ENCODE data around the gene LUC7L. TPM values are rescaled to one million over a fixed set of nuclear protein-coding genes. Genes with fewer than 3 reads are reported as not detected.

The LUC7L gene
- total RNA-seq, 1 donor from 2014 or later = 74.1 TPM

DNA sequence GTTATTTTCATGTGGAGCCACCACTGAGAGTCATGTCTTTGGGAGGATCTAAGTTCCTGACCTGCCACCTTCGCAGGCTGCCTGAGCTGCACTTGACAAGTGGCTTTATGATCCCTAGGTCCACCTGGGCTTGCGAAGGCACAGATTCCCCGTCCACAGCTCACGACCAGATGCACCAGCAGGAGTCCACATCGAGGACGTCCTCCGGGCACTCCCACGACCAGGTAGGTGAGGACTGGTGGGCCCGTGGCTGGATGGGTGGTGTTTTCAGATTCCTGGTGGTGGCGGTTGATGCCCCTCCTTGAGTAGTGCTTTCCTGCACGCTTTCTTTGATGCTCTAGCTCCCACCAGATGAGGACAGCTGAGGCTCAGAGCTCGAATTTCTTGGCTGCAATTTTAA lies 20.2 kb upstream of the LUC7L start:
- Histone ChIP-seq H4K20me1 (ENCODE audit: insufficient read depth, low read length) (peaks cover 8% of the 10 kb centered on the region), H3K36me3 (ENCODE audit: insufficient read depth, low read length) (no peaks in the 10 kb centered on the region), H3K4me1 (ENCODE audit: insufficient read depth, low read length) (peaks cover 3% of the 10 kb centered on the region), H3K9ac (ENCODE audit: low read length) (no peak overlapping the region), H3K27me3 (ENCODE audit: insufficient read depth, low read length) (no peaks in the 10 kb centered on the region), H3K4me2 (ENCODE audit: low read length) (no peak overlapping the region), H3K27ac (ENCODE audit: low read depth, low read length) (no peak overlapping the region), H3K4me3 (ENCODE audit: insufficient read depth, low read depth, low read length) (no peak overlapping the region), H2AFZ (ENCODE audit: low read depth, low read length) (no peak overlapping the region), H3K9me3 (ENCODE audit: insufficient read depth, low read depth, low read length) (no peaks in the 10 kb centered on the region), H3K79me2 (ENCODE audit: insufficient read depth, low read length) (no peaks in the 10 kb centered on the region)
- no peak for FAIRE-seq
- Mint-ChIP-seq H3K27ac (ENCODE audit: unreplicated experiment) (no peak overlapping the region), H3K36me3 (ENCODE audit: low read depth, unreplicated experiment) (peaks cover 4% of the 10 kb centered on the region), H3K4me1 (ENCODE audit: low read depth, unreplicated experiment) (peaks cover 9% of the 10 kb centered on the region), H3K9me3 (ENCODE audit: unreplicated experiment) (no peaks in the 10 kb centered on the region), H3K4me3 (ENCODE audit: unreplicated experiment) (no peak overlapping the region), H3K27me3 (ENCODE audit: low read depth, unreplicated experiment) (no peaks in the 10 kb centered on the region)
- no peak for TF ChIP-seq EZH2 (IDR thresholded peaks at IDR 0.05; ENCODE audit: insufficient read depth, low read length)
- TF ChIP-seq, protein P1, sequence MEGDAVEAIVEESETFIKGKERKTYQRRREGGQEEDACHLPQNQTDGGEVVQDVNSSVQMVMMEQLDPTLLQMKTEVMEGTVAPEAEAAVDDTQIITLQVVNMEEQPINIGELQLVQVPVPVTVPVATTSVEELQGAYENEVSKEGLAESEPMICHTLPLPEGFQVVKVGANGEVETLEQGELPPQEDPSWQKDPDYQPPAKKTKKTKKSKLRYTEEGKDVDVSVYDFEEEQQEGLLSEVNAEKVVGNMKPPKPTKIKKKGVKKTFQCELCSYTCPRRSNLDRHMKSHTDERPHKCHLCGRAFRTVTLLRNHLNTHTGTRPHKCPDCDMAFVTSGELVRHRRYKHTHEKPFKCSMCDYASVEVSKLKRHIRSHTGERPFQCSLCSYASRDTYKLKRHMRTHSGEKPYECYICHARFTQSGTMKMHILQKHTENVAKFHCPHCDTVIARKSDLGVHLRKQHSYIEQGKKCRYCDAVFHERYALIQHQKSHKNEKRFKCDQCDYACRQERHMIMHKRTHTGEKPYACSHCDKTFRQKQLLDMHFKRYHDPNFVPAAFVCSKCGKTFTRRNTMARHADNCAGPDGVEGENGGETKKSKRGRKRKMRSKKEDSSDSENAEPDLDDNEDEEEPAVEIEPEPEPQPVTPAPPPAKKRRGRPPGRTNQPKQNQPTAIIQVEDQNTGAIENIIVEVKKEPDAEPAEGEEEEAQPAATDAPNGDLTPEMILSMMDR (IDR thresholded peaks at IDR 0.05; ENCODE audit: insufficient read depth, low read depth, low read length) = no peak
- no peak for DNase-seq (ENCODE audit: low read depth)

DNA sequence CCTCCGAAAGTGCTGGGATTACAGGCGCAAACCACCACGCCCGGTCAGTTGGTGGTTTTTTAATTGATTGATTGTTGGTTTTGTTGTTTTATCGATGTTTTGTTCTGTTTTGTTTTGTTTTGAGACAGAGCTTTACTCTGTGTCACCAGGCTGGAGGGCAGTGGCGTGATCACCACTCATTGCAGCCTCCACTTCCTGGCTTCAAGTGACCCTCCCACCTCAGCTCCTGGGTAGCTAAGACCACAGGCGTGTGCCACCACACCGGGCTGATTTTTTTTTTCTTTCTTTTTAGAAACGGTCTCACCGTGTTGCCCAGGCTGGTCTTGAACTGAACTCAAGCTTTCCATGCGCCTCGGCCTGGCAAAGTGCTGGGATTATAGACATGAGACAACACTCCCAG lies 17.8 kb upstream of the LUC7L start:
- Mint-ChIP-seq H3K4me3 (ENCODE audit: unreplicated experiment) (peak overlapping the region; percentile 62), H3K27ac (ENCODE audit: unreplicated experiment) (no peak overlapping the region), H3K9me3 (ENCODE audit: unreplicated experiment) (no peaks in the 10 kb centered on the region), H3K36me3 (ENCODE audit: low read depth, unreplicated experiment) (peaks cover 4% of the 10 kb centered on the region), H3K4me1 (ENCODE audit: low read depth, unreplicated experiment) (peaks cover 9% of the 10 kb centered on the region), H3K27me3 (ENCODE audit: low read depth, unreplicated experiment) (no peaks in the 10 kb centered on the region)
- Histone ChIP-seq H4K20me1 (ENCODE audit: insufficient read depth, low read length) (peaks cover 22% of the 10 kb centered on the region), H3K79me2 (ENCODE audit: insufficient read depth, low read length) (peaks cover 2% of the 10 kb centered on the region), H3K27me3 (ENCODE audit: insufficient read depth, low read length) (no peaks in the 10 kb centered on the region), H3K9me3 (ENCODE audit: insufficient read depth, low read depth, low read length) (no peaks in the 10 kb centered on the region), H2AFZ (ENCODE audit: low read depth, low read length) (no peak overlapping the region), H3K27ac (ENCODE audit: low read depth, low read length) (no peak overlapping the region), H3K4me3 (ENCODE audit: insufficient read depth, low read depth, low read length) (no peak overlapping the region), H3K9ac (ENCODE audit: low read length) (no peak overlapping the region), H3K4me1 (ENCODE audit: insufficient read depth, low read length) (peaks cover 3% of the 10 kb centered on the region), H3K4me2 (ENCODE audit: low read length) (no peak overlapping the region), H3K36me3 (ENCODE audit: insufficient read depth, low read length) (no peaks in the 10 kb centered on the region)
- FAIRE-seq (no peak), DNase-seq (ENCODE audit: low read depth) (no peak)
- TF ChIP-seq, protein P1 (IDR thresholded peaks at IDR 0.05; ENCODE audit: insufficient read depth, low read depth, low read length) = no peak
- no peak for TF ChIP-seq EZH2 (IDR thresholded peaks at IDR 0.05; ENCODE audit: insufficient read depth, low read length)

DNA sequence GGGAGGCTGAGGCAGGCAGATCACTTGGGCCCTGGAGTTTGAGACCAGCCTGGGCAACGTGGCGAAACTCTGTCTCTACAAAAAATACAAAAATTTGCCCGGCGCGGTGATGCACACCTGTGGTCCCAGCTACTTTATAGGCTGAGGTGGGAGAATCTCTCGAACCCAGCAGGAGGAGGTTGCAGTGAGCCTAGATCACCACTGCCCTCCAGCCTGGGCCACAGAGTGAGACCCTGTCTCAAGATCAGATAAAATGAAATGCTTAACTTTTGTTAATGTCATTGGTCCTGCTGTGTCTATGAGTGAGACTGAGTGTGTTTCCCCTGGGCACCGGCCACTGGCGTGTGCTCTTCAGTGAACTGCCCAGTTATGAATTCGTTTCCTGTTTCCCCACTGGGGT lies 15.9 kb upstream of the LUC7L start:
- no peak for DNase-seq (ENCODE audit: low read depth)

More for the DNA sequence above, 15.9 kb upstream of the LUC7L start:
- Histone ChIP-seq H3K9ac (ENCODE audit: low read length) (no peak overlapping the region), H3K4me2 (ENCODE audit: low read length) (no peak overlapping the region), H3K4me3 (ENCODE audit: insufficient read depth, low read depth, low read length) (no peak overlapping the region), H3K36me3 (ENCODE audit: insufficient read depth, low read length) (no peaks in the 10 kb centered on the region), H3K27me3 (ENCODE audit: insufficient read depth, low read length) (no peaks in the 10 kb centered on the region), H3K4me1 (ENCODE audit: insufficient read depth, low read length) (peaks cover under 1% of the 10 kb centered on the region), H3K9me3 (ENCODE audit: insufficient read depth, low read depth, low read length) (no peaks in the 10 kb centered on the region), H2AFZ (ENCODE audit: low read depth, low read length) (no peak overlapping the region), H3K79me2 (ENCODE audit: insufficient read depth, low read length) (peaks cover 15% of the 10 kb centered on the region), H3K27ac (ENCODE audit: low read depth, low read length) (no peak overlapping the region), H4K20me1 (ENCODE audit: insufficient read depth, low read length) (peaks cover 25% of the 10 kb centered on the region)
- Mint-ChIP-seq H3K36me3 (ENCODE audit: low read depth, unreplicated experiment) (no peaks in the 10 kb centered on the region), H3K4me3 (ENCODE audit: unreplicated experiment) (no peak overlapping the region), H3K27me3 (ENCODE audit: low read depth, unreplicated experiment) (no peaks in the 10 kb centered on the region), H3K9me3 (ENCODE audit: unreplicated experiment) (no peaks in the 10 kb centered on the region), H3K27ac (ENCODE audit: unreplicated experiment) (no peak overlapping the region), H3K4me1 (ENCODE audit: low read depth, unreplicated experiment) (peaks cover 5% of the 10 kb centered on the region)
- no peak for TF ChIP-seq EZH2 (IDR thresholded peaks at IDR 0.05; ENCODE audit: insufficient read depth, low read length)
- TF ChIP-seq, protein P1 (IDR thresholded peaks at IDR 0.05; ENCODE audit: insufficient read depth, low read depth, low read length) = no peak
- no peak for FAIRE-seq
